Astrocyte of the cerebellum (primary cell): Measurements from ENCODE around the gene AFTPH.

Source experiments
- DNase-seq: peaks from one replicate; pipeline ENCODE4 v3.0.0-alpha.2; 2011; ENCODE audit warnings: low read depth
- H3K4me3 ChIP-seq: 2 replicates; pipeline ENCODE4 v1.5.1; 2011; ENCODE audit warnings: mild to moderate bottlenecking, low read depth, low read length, moderate library complexity
- CTCF ChIP-seq: IDR thresholded peaks from 2 replicates; pipeline ENCODE4 v1.5.1; 2012; ENCODE audit warnings: low read length, low read depth, moderate library complexity, mild to moderate bottlenecking; ENCODE audit errors: missing control alignments
- in situ Hi-C: cut with HindIII; loops from 2 replicates; pipeline ENCODE4 v1.10.0; 2017; ENCODE audit warnings: low sequenced_read_pairs

The AFTPH gene

GRCh38 chr2:64581018-64581417 lies 56.9 kb downstream of the AFTPH start:
- TF ChIP-seq CTCF = no peak
- H3K4me3 ChIP-seq = no peak overlapping the region
- in situ Hi-C loops = no loop called here
- no peak for DNase-seq

DNA sequence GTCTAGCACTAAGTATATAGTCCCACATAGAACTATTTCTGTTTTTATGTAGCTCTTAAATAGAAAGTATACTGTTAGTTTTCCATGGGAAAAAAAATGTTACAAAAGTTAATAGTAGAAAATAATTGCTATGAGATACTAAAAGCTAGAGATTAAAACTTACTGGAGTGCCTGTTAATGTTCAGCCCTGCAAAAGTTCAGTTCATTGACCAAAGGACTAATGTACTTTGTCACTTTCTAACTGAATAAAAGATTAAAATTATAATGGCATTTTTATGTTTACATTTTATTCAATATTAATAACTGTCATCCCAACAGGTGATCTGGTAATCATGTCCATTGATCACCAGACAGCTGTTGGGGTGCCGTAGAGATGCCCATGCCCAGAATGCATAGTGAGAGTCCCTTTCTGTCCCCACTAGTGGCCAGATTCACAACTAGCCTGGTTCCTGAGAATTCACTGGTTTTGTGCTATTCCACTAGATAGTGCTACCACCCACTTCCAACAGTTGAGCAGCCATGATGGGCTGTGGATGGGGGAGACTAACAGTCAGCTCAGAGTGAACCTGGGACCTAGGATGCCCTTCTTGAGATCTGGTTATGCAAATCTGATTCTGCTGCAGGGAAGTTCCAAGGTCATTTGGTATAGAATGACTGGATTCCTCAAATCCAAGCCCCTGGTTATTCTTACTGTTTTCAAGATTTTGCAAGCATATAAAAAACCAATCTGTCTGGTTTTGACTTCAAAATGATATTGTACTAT lies 57.8 kb downstream of the AFTPH start:
- DNase-seq = no peak
- no peak for TF ChIP-seq CTCF
- in situ Hi-C loops = no loop called here
- no peak overlapping the region for H3K4me3 ChIP-seq

DNA sequence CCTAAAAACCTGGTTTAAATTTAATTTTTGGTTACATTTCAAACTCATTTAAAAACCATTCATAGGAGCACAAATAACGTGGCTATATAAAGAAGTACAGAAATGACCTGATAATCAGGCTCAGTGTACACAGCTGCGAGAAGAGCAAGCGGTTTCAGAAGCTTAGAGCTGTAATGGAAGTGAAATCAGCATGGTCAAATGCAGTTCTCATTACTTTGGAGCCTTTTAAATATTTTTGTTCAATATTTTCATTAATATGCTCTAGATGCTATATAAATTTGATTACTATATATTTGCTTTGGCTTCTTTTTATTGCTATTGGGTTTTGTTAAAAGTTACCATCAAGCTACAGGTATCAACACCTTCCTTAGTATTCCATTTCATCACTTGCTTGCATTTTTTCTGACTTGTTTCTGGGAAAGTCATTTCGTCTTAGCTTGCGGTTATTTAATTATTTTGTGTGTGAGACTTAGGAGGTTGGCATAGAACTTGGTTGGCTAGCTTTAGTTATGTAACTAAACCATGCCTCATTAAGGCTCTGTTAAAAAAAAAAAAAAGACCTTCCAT lies 58.7 kb downstream of the AFTPH start:
- in situ Hi-C loops = no loop called here

GRCh38 chr2:64586054-64586453 lies 61.9 kb downstream of the AFTPH start:
- DNase-seq = no peak
- no peak overlapping the region for H3K4me3 ChIP-seq
- TF ChIP-seq CTCF = no peak
- in situ Hi-C loops = no loop called here

More for the DNA sequence above, 58.7 kb downstream of the AFTPH start:
- DNase-seq = no peak
- no peak for TF ChIP-seq CTCF
- no peak overlapping the region for H3K4me3 ChIP-seq

GRCh38 chr2:64586883-64587481 lies 62.9 kb downstream of the AFTPH start:
- peak; percentile 34 for DNase-seq
- in situ Hi-C loops = no loop called here
- peak; percentile 58 for TF ChIP-seq CTCF
- H3K4me3 ChIP-seq = no peak overlapping the region

DNA sequence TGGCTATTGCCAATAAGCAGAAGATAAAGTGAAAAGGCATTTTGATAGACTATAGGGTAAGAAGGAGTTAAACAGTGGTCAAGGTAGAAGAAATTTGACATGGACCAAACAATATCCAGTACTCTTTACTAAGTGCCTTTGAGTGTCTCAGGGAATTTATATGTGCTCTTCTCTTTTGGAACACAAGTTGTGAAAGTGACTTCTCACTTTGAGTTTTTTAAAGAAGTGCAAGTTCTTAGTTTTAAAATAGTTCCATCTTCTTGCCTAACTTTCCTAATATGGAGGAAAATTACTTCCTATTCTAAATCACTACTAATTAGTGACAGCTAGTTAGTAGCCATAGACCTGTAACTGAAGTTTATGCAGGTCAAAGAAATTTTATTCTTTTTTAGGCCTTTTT lies 63.4 kb downstream of the AFTPH start:
- no peak for DNase-seq
- in situ Hi-C loops = no loop called here
- no peak for TF ChIP-seq CTCF
- H3K4me3 ChIP-seq = no peak overlapping the region
